Measurements from ENCODE around the gene SRSF4.
"Not testable (repeated sequence)": the region's sequence is repeated elsewhere in the genome, so short reads cannot be mapped to it uniquely, and the experiment has no call there.

SRSF4 gene

DNA sequence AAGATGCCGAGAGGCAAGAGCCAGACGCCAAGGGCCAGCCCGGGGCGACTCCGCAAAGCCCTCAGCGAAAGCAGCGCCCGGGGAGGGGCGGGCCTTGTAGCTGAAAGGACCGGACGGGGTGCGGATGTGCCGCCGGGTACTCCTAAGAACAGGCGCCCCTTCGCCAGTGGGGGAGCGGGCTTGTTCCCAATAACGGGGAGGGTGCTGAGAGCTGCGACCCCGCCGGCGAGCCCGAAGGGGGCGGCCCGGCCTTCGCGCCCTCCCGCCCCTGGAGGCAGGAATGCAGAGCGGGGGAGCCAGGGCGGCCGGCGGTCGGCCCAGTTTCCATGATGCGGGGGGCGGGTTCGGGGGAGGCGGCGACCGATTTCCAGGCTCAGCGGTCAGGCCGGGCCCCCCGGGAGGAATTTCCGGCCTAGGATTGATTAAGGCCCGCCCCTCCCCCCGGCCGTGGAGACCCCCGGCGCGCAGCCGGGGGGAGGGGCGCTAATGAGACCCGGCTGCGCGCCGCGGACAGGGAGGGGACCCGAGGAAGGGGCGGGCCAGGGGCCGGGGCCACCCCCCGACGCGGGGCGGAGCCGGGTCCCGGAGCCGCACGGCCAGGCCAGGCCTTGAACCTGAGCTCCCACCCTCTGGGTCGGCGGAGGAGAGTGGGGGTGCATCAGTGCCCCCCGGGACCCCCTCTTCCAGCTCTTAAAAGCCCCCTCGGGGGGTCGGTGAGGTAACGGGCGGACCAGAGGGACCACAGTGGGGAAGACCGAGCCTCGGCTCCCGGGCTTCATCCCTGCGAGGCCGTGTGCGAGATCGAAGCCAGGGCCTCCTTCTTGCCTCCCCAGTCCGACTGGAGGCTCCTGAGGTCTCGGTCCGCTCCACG is 57.1 kb downstream of the SRSF4 start:
- DNase-seq = peak; percentile 67

DNA sequence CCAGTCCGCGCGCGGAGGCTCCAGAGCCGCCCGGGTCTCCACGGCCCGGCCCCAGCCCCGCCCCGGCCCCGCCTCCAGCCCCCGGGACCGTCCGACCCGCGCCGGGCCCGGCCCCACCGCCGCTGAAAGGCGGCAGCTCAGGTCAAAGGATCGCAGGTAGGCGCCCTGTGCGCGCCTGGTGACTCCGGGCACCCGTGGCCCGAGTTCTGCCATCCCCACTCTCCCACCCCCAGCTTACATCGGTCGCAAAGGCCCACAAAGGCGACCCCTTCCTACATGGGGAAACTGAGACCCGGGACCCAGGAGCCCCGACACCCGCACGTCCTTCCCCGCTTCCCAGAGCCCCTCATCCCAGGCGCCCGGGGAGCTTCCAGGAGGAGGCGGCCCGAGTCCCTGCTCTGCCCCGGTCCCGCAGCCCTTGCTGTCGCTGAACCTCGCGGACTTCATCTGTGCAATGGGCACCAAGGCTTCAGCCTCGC is 57.8 kb downstream of the SRSF4 start, which contains the start of gene TMEM200B:
TMEM200B (minus strand) TSS at position 17 of the 479 bp plus-strand sequence. CDS start 2,075 bp downstream, outside the sequence.
- DNase-seq = no peak

DNA sequence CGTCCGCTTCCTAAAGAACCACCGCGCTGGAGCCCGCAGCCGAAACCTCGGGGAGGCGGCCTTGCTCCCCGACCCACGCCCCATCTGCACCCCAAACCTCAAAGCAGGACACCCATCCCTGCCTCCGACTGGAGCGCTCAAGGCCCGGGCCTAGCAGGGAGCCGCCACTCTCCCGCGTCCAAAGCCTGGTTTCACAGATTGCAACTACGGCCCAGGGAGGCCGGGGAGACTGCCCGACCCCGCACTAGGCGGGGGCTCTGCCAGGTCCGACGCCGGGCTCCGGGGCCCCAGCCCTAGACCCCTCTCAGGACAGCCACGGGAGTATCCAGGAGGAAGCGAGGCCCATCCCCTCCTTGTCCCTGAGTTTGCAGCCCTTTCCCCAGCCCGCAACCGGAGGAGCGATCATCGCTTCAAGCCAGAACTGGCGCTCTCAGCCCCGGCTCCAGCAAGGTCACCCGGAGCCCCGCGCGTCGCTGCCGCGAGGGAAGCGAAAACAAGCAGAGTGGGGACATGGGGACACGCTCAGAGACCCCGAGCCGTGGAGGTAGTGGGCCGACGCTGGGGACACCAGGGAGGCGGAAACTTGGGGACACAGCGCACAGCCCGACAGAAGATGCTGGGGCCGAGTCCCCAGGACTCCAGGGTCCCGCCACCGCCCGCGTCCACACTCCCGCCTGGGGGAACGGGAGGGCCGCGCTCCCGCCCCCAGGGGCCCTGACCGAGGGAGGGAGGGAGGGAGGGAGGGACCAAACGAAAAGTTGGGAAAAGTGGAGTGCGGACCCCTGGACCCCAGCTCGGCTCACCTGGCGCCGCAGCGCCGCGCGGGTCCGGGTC is 58.4 kb downstream of the SRSF4 start:
- DNase-seq = no peak

DNA sequence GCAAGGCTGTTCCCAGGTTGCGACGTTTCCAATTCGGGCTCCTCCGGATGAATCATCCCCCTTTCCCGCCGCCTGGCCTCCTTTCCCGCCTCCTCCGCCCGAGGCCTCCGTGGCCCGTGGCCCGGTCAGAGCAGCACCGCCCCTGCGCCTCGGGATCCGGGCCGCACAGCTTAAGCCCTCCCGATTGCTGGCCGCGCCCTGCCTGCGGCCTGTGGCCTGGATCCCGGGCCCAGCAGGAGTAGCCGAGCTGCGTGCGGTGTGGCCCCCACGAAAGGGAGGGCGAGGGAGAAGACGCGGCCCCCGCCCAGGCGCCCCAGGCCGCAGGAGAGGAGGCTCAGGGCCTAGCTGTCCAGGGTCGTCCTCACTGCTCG is 59.0 kb downstream of the SRSF4 start:
- no peak for DNase-seq

DNA sequence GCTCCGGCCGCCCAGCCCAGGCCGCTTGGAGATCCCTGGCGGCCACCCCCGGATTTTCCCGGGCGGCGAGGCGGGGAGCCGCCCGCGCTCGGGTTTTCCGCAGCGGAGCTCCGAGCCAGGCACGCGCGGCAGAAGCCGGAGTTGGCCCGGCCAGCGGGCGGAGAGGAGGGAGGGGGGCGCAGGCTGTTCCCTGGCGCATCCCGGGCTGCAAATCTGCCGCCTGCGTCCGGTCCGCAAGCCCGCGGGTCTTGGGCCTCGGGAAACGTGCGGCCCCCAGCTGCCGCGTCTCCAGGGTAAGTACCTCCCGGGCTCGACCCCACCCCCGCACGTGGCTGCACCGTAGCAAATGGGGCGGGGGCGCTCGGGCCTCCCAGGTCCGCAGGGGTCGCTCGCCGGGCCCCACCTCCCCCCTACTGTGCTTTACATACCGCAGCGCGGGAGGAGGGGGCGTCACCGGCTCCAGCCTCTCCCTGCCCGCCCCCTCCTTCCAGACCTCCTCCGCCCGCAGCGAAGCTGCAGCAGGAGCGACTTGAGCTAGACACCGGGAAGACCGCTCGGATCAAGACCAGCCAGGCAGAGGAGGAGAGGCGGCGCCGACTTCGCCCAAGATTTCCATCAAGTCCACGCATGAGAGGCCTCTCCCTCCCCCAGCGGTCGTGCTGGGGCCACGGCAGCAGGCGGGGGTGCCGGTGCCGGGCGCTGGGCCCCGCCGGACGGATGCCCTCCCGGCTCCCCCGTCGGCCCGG is 59.6 kb downstream of the SRSF4 start:
- no peak for DNase-seq

DNA sequence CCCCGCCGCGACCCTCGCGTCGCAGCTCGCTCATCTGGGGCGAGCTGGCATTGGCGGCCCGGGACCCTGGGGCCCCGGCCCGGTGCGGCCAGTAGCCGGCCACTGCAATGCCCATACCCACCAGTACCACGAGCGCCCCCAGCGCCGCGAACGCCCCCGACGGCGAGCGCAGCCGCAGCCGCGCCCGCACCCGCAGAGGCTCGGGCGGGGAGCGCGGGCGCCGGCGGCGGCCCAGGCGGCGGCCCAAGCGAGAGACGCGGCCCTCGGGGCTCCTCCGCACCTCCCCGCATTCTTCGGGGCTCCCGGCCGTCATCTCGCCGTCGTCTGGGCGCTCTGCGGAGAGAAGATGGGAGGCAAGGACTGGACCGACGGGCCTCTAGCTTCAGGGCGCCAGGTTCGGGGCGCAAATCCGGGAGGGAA is 60.2 kb downstream of the SRSF4 start:
- no peak for DNase-seq

DNA sequence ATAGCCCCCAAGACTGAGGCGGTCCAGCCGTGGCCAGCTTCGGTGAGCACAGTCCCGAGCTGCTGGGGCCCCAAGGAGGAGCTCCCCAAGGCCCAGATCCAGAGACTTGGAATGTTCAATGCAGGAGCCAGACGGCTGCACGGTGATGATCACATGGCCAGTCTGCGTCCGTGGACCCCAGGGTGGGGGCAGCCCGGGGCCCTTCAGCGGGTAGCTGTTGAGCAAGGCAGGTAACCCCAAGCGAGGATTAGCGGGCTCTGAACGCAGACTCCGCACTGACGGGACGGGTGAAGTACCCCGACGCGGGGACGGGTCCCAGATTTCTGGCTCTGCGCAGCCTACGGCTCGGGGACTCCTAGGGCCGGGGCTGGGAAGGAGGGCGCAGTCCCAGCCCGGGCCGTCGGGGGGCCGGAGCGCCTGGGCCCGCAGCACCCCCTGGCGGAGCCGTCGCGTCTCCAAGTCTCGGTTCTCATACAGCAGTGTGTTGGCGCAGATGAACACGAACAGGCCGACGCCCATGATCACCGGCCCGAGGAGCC is 60.7 kb downstream of the SRSF4 start:
- peak; percentile 49 for DNase-seq

DNA sequence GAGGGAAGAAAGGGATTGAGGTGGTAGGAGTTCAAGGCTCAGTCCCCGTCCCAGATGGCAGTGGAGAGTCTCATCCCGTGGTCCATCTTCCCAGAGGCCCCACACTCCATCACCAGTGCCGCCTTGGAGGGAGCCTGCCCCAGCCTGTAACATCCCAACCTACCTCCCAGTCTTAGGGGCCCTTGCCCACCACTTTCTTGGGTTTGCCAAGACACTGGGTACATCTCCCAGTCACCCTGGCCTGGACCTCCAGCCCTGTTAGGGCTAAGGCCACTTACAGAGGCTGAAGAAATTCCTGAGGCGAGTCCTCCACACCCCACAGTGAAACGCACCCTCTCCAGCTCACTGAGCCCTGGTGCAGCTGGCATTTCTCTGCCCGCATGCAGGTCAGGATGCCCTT is 61.3 kb downstream of the SRSF4 start:
- no peak for DNase-seq

DNA sequence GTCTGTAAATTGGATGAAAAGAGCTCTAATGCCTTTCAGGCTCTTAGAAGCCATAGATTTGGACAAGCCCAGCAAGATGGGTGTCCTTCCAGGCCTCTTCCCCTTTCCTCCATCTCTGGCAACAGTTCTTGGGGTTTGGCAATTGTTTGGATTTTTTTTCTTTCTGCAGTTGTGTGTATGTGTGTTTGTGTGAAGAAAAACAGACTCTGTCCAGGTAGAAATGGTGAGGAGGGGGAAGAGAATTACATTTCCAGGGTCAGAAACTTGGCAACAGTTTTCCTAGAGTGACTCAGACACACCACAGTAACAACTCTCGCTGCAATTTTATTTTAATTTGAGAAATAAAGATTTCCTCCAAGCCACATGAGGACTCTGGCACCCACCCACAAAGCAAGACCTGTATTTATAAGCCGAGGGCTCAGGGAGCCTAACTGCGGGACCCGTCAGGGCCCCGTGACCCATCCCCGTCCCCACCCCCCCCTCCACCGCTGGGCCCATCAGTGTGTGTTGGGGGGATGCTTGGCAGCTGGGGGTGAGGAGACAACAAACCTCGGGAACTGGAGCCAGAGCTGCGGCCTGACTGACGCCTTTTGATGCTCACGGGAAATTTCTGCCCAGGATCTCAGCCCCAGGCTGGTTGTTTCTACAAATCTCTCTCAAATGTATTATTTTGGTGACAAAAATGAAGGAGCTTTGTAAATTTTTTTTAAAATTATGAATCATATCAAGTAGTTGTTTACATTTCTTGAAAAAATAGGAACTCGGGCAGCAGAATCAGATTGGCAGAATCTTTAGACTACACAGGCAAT is 62.4 kb downstream of the SRSF4 start:
- no peak for DNase-seq

DNA sequence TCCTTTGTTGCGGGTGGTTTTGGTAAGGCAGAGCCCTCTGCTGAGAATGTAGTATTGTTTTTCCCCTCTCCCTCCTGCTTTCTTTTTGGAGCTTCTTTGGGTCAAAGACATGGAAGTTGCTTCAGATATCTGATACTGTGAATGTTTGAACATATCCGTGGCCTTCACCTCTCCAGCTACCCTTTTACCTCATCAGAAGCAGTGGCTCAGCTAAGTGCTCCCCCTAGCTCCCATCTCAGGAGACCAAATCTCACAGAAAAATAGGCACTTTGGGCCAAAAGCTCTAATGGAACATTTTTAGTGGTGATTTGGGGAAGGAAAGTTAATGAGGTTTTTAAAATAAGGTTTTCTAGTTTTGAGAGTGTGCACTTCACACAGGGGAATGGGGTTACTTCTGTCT is 64.3 kb downstream of the SRSF4 start:
- no peak for DNase-seq

DNA sequence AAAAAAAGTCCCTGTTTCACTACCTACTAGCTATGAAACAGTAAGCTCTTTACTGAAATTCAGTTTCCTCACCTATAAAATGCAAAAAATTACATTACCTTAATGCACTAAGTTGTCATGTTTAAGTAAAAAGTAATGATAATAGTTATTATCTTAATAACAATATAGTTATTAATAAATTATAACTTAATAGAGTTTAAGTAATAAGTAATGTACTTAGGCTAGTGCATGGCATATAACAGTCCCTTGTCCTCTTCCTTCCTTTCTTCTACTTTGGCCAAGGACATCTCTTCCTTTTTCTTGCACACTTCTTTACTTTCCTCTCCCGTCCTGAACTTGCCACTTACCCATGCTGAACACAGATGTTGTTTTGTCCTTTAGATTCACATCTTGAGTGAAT is 67.0 kb downstream of the SRSF4 start:
- DNase-seq = no peak

DNA sequence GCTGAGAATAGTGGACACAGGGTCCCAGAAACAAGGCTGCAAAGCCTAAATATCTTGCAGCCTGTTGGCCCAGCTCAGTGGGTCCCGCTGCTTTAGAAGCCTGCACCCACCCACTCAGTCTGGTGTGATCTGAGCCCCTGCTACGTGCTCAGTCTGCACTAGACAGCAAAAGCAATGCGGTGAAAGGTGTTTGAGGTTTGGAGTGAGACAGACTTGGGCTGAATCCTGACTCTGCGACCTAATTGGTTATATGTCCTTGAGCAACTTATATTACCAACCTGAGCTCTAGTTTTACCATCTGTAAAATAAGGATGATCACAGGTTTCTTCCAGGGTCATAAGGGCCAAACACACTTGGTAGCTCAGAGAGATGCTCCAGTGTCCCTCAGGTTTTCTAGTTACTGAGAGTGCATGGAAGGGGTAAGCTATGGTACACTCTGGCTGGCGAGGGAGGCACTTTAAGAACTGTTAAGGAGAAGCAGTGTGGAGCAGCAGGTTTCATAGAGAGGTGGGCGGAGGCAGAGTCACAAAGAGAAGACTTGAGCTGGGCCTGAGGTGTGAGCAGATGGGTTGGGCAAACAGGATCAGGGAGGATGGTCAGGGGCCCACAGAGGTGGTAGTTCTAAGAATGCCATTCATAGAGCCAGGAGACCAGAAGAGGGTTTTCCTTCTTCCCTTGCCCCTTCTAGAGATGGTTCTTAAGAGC is 68.1 kb downstream of the SRSF4 start:
- DNase-seq = no peak

DNA sequence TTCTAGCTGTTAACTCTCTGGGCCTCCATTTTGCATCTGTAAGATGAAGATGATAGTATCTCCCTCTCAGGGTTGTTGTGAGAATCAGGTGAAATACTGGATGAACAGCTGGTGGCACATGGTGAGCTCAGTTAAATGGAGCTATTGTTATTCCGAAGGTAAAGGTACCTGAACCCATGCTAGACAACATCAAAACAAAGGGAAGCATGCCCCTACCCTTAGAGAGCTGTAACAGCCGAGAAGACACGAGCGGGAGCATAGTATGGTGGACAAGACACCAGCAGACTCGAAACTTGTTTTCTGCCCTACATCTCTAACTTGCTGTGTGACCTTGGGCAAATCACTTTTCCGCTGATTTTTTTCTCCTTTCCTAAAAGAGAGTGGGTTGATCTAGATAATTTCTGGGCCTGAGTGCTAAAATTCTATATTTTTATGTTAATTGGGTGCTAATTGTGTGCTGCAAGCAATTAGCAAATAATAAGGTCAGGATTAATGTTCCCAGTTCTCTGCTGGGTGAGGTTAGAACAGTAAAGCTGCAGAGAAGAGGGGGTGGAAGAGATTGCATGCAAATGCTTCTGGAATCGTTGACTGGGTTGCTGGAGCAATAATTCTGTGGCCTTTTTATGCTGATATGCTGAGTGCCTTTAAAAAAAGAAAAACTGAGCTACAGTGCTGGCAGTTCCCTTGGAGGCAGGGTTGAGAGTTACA is 68.8 kb downstream of the SRSF4 start:
- no peak for DNase-seq

DNA sequence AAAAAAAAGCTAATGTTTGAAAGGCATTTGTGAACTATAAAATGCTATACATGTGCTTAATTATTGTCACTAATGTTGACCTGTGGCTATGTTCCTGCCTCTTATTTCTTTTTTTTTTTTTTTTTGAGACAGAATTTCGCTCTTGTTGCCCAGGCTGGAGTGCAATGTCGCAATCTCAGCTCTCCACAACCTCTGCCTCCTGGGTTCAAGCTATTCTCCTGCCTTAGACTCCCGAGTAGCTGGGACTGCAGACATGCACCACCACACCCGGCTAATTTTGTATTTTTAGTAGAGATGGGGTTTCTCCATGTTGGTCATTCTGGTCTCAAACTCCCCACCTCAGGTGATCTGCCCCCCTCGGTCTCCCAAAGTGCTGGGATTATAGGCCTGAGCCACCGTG is 73.7 kb downstream of the SRSF4 start:
- not testable (repeated sequence) for DNase-seq

DNA sequence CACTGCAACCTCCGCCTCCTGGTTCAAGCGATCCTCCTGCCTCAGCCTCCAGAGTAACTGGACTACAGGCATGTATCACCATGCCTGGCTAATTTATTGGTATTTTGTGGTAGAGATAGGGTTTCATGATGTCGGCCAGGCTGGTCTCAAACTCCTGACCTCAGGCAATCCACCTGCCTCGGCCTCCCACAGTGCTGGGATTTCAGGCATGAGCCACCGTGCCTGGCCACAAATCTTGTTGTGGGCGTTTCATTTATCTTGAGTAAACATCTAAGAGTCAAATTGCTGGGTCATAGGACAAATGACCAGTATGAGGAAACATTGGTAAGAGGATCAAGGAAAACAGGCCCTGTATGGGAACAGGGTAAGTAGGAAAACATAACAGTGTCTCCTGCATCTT is 75.9 kb downstream of the SRSF4 start:
- DNase-seq = no peak

DNA sequence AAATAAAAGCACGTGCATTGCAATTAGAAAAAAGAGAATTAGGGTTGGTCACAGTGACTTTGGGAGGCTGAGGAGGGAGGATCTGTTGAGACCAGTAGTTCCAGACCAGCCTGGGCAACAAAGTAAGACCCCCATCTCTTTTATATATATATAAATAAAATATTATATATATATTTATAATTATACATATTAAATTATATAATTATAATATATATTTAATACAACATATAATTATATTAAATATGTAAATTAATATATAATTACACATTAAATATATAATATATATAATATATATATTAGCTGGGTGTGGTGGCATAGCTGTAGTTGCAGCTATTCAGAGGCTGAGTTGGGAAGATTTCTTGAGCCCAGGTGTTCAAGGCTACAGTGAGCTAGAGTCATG is 81.2 kb downstream of the SRSF4 start:
- no peak for DNase-seq

DNA sequence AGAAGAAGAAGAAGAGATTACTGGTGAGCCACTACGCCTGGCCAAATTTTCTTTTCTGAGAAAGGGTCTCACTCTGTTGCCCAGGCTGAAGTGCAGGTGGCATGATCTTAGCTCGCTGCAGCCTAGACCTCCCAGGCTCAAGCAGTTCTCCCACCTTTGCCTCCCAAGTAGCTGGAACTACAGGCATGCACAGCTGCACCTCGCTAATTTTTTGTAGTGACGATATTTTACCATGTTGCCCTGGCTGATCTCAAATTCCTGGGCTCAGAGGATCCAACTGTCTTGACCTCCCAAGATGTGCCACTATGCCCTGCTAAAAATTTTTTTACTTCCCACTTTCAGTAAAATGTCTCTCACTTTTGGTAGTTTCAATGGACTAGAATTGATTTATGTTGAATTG is 82.4 kb downstream of the SRSF4 start:
- DNase-seq = no peak

Measured in OCI-M1 (cell line).